ENCODE measurements around the gene IQCF5. TPM values are rescaled to one million over a fixed set of nuclear protein-coding genes. Genes with fewer than 3 reads are reported as not detected.

The IQCF5 gene
- polyA plus RNA-seq, 2 of the 4 experiments (the other 2 are of a cell fraction) = not detected

DNA sequence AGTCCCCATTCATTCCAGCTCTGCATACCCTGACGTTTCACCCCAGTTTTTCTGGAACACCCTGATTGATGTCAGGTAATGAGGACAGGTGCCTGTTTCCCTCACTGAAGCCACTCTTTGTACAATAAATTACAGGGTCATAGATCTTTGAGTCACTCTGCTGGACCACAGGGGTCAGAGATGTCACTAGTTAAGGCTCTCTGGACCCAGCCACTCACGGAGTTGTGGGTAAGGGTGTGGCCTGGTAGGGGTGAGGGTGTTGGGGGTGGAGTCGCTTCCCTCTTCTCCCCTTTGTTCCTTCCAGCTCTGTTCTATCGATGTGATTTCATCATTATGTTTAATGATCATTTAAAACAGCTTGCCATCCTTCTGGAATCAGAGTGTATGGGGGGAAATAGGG, 512 bp downstream of the IQCF5 start:
- H3K9me3 ChIP-seq = no peaks in the 10 kb centered on the region
- no peak overlapping the region for H3K4me3 ChIP-seq
- ATAC-seq = no peak
- H3K27ac ChIP-seq = no peak overlapping the region
- no peak overlapping the region for H3K4me2 ChIP-seq
- no peak for FAIRE-seq
- CTCF ChIA-PET = no interaction called here
- POLR2A ChIA-PET = no interaction called here
- H3K4me1 ChIP-seq = no peaks in the 10 kb centered on the region
- DNase-seq (ENCODE audit: low read depth in 1 of 2, low spot score in 1 of 2) = no peak
- TF ChIP-seq EHMT2 (IDR thresholded peaks at IDR 0.05; ENCODE audit: low read depth) = no peak
- no peak for TF ChIP-seq ZSCAN20 (CRISPR knock-in tag; IDR thresholded peaks at IDR 0.05)
- TF ChIP-seq POLR2AphosphoS2 (conservative IDR thresholded peaks at IDR 0.05; ENCODE audit: low read length) = no peak
- no peak for TF ChIP-seq EP300 (IDR thresholded peaks at IDR 0.05)
- no peak for TF ChIP-seq CBX8 (IDR thresholded peaks at IDR 0.05)
- WGBS (ENCODE audit: missing lambda C conversion rate) = 5% methylated on average over 4 of the region's 4 CpGs

DNA sequence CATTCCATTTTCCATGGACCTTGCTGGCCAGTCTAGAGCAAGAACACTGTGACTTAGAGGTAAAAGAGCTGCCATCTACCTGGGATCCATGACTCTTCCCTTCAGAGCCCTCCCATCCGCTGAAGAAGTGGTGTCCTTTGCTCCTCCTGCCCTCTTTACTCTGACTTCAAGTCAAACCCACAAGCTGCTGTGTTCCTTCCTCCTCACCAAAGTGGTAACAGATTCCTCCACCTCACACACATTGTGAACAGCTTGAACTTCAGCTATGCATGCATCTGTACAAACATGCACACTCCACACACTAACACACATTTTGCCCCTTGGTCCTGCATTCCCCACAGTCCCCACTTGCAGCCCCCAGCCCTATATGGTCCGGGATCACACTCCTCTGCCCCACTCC, 990 bp downstream of the IQCF5 start:
- DNase-seq (ENCODE audit: low read depth in 1 of 2, low spot score in 1 of 2) (no peak), FAIRE-seq (no peak), ATAC-seq (no peak)
- TF ChIP-seq KDM5A (IDR thresholded peaks at IDR 0.05) (no peak), HOXB5 (CRISPR knock-in tag; IDR thresholded peaks at IDR 0.05) (no peak), ESRRA (IDR thresholded peaks at IDR 0.05; ENCODE audit: borderline replicate concordance, low read length) (no peak), CBX8 (IDR thresholded peaks at IDR 0.05) (no peak), FOSL2 (IDR thresholded peaks at IDR 0.05) (no peak), FOSL2 (CRISPR knock-in tag; IDR thresholded peaks at IDR 0.05) (no peak), SREBF2 (IDR thresholded peaks at IDR 0.05) (no peak), HEYL (CRISPR knock-in tag; IDR thresholded peaks at IDR 0.05) (no peak), POLR2AphosphoS2 (conservative IDR thresholded peaks at IDR 0.05; ENCODE audit: low read length) (no peak), ZSCAN20 (CRISPR knock-in tag; IDR thresholded peaks at IDR 0.05) (no peak), CBX2 (IDR thresholded peaks at IDR 0.05; ENCODE audit: borderline replicate concordance, low read depth) (no peak), EHF (CRISPR knock-in tag; IDR thresholded peaks at IDR 0.05) (no peak), RNF2 (IDR thresholded peaks at IDR 0.05; ENCODE audit: borderline replicate concordance, low read depth) (no peak), JUN (IDR thresholded peaks at IDR 0.05) (no peak), NPAS2 (CRISPR knock-in tag; IDR thresholded peaks at IDR 0.05; ENCODE audit: borderline replicate concordance) (no peak), RFX5 (IDR thresholded peaks at IDR 0.05) (no peak), EHMT2 (IDR thresholded peaks at IDR 0.05; ENCODE audit: low read depth) (no peak), MYC (IDR thresholded peaks at IDR 0.05; ENCODE audit: borderline replicate concordance, low read length) (no peak)
- TF ChIP-seq, protein P1, sequence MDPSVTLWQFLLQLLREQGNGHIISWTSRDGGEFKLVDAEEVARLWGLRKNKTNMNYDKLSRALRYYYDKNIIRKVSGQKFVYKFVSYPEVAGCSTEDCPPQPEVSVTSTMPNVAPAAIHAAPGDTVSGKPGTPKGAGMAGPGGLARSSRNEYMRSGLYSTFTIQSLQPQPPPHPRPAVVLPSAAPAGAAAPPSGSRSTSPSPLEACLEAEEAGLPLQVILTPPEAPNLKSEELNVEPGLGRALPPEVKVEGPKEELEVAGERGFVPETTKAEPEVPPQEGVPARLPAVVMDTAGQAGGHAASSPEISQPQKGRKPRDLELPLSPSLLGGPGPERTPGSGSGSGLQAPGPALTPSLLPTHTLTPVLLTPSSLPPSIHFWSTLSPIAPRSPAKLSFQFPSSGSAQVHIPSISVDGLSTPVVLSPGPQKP (IDR thresholded peaks at IDR 0.05; ENCODE audit: low read depth, low read length) = no peak
- TF ChIP-seq, protein P2, sequence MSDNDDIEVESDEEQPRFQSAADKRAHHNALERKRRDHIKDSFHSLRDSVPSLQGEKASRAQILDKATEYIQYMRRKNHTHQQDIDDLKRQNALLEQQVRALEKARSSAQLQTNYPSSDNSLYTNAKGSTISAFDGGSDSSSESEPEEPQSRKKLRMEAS (IDR thresholded peaks at IDR 0.05) = no peak
- TF ChIP-seq, protein P3, sequence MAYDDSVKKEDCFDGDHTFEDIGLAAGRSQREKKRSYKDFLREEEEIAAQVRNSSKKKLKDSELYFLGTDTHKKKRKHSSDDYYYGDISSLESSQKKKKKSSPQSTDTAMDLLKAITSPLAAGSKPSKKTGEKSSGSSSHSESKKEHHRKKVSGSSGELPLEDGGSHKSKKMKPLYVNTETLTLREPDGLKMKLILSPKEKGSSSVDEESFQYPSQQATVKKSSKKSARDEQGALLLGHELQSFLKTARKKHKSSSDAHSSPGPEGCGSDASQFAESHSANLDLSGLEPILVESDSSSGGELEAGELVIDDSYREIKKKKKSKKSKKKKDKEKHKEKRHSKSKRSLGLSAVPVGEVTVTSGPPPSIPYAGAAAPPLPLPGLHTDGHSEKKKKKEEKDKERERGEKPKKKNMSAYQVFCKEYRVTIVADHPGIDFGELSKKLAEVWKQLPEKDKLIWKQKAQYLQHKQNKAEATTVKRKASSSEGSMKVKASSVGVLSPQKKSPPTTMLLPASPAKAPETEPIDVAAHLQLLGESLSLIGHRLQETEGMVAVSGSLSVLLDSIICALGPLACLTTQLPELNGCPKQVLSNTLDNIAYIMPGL (CRISPR knock-in tag; IDR thresholded peaks at IDR 0.05; ENCODE audit: borderline replicate concordance) = no peak
- H3K9me3 ChIP-seq = no peaks in the 10 kb centered on the region
- 0% methylated on average over 2 of the region's 2 CpGs for WGBS (ENCODE audit: missing lambda C conversion rate)
- ChIA-PET POLR2A (no interaction called here), CTCF (no interaction called here)
- H3K4me2 ChIP-seq = no peak overlapping the region
- H3K4me1 ChIP-seq = no peaks in the 10 kb centered on the region
- no peak overlapping the region for H3K4me3 ChIP-seq
- H3K27ac ChIP-seq = no peak overlapping the region

DNA sequence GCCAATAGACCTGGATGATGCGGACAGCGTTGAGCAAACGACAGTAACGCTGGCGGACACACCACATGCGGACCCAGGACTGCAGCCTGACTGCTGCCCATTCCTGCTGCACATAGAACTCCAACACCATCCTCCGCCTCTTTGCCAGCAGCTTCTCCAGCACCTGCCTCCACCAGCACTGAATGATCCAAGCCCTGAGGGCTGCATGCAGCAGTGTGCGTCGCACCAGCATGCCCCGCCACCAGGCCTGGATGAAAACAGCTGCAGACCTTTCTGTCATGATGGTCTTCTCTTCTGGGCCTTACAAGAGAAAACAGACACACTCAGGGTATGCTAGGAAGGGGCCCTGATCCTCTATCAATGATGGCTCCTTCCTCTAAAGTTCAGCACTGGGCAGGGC, 1.5 kb downstream of the IQCF5 start:
- no peak for ATAC-seq
- H3K4me3 ChIP-seq = no peak overlapping the region
- no peak overlapping the region for H3K4me2 ChIP-seq
- CTCF ChIA-PET = no interaction called here
- no peaks in the 10 kb centered on the region for H3K4me1 ChIP-seq
- DNase-seq (ENCODE audit: low read depth in 1 of 2, low spot score in 1 of 2) = no peak
- no peak for FAIRE-seq
- H3K9me3 ChIP-seq = no peaks in the 10 kb centered on the region
- no peak overlapping the region for H3K27ac ChIP-seq
- POLR2A ChIA-PET = no interaction called here
- 62% methylated on average over 6 of the region's 10 CpGs for WGBS (ENCODE audit: missing lambda C conversion rate)
- TF ChIP-seq SREBF2 (IDR thresholded peaks at IDR 0.05) (no peak), CBX2 (IDR thresholded peaks at IDR 0.05; ENCODE audit: borderline replicate concordance, low read depth) (no peak), POLR2AphosphoS2 (conservative IDR thresholded peaks at IDR 0.05; ENCODE audit: low read length) (no peak), RAD21 (conservative IDR thresholded peaks at IDR 0.05 in 1 of 2, IDR thresholded peaks at IDR 0.05 in 1 of 2) (no peak), ZFP36 (IDR thresholded peaks at IDR 0.05; ENCODE audit: borderline replicate concordance, partially characterized antibody) (no peak), SMC3 (IDR thresholded peaks at IDR 0.05) (no peak), CHD2 (IDR thresholded peaks at IDR 0.05; ENCODE audit: low read length, partially characterized antibody) (no peak), ZNF302 (CRISPR knock-in tag; IDR thresholded peaks at IDR 0.05) (no peak), CEBPB (IDR thresholded peaks at IDR 0.05) (no peak), JUN (IDR thresholded peaks at IDR 0.05) (no peak), TP53 (CRISPR knock-in tag; IDR thresholded peaks at IDR 0.05) (no peak)
- TF ChIP-seq, protein P1 (IDR thresholded peaks at IDR 0.05; ENCODE audit: low read depth, low read length) = no peak
- TF ChIP-seq, protein P4, sequence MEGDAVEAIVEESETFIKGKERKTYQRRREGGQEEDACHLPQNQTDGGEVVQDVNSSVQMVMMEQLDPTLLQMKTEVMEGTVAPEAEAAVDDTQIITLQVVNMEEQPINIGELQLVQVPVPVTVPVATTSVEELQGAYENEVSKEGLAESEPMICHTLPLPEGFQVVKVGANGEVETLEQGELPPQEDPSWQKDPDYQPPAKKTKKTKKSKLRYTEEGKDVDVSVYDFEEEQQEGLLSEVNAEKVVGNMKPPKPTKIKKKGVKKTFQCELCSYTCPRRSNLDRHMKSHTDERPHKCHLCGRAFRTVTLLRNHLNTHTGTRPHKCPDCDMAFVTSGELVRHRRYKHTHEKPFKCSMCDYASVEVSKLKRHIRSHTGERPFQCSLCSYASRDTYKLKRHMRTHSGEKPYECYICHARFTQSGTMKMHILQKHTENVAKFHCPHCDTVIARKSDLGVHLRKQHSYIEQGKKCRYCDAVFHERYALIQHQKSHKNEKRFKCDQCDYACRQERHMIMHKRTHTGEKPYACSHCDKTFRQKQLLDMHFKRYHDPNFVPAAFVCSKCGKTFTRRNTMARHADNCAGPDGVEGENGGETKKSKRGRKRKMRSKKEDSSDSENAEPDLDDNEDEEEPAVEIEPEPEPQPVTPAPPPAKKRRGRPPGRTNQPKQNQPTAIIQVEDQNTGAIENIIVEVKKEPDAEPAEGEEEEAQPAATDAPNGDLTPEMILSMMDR (IDR thresholded peaks at IDR 0.05) = no peak

Data from A549 (cell line).